Glutamatergic neuron (in vitro differentiated cells): ENCODE results near the gene CALCOCO1. TPM values are rescaled to one million over a fixed set of nuclear protein-coding genes. Genes with fewer than 3 reads are reported as not detected.

Experiments
- DNase-seq: peaks from one replicate; pipeline ENCODE4 v3.0.0; 2022
- H3K27ac Mint-ChIP-seq: one replicate; pipeline ENCODE4 v1.8.0; 2020; ENCODE audit warnings: mild to moderate bottlenecking, mixed read lengths, inconsistent platforms; ENCODE audit not compliant: unreplicated experiment
- H3K27me3 Mint-ChIP-seq: one replicate; pipeline ENCODE4 v1.8.0; 2020; ENCODE audit warnings: mild to moderate bottlenecking, moderate library complexity, mixed read lengths, inconsistent platforms; ENCODE audit not compliant: unreplicated experiment
- H3K36me3 Mint-ChIP-seq: one replicate; pipeline ENCODE4 v1.8.0; 2020; ENCODE audit warnings: mild to moderate bottlenecking, mixed read lengths, inconsistent platforms; ENCODE audit not compliant: unreplicated experiment
- H3K4me1 Mint-ChIP-seq: one replicate; pipeline ENCODE4 v1.8.0; 2020; ENCODE audit warnings: mild to moderate bottlenecking, low read depth, mixed read lengths, inconsistent platforms; ENCODE audit not compliant: unreplicated experiment
- H3K4me3 Mint-ChIP-seq: one replicate; pipeline ENCODE4 v1.8.0; 2020; ENCODE audit warnings: mild to moderate bottlenecking, mixed read lengths, inconsistent platforms; ENCODE audit not compliant: unreplicated experiment
- H3K9me3 Mint-ChIP-seq: one replicate; pipeline ENCODE4 v1.8.0; 2020; ENCODE audit warnings: mild to moderate bottlenecking, moderate library complexity, mixed read lengths, inconsistent platforms; ENCODE audit not compliant: unreplicated experiment
- CTCF ChIP-seq: fragments of 200-600 bp; sonication (generic); IDR thresholded peaks from one replicate; pipeline ENCODE4 v1.5.0; 2021; ENCODE audit not compliant: partially characterized antibody, unreplicated experiment
- long read RNA-seq: library from polyadenylated mRNA; unstranded; transcript quantifications from one replicate; pipeline ENCODE4 v2.0.0, GENCODE V29; 2020; ENCODE audit not compliant: unreplicated experiment
- total RNA-seq: library from RNA; stranded (reverse); fragmentation: NEBNext Ultra II Directional; extraction: Animal tissue kit (Norgen Biotek cat#: 25700); gene quantifications from one replicate; pipeline ENCODE4 v1.2.1, GENCODE V29; 2021; ENCODE audit not compliant: unreplicated experiment

CALCOCO1 gene
- total RNA-seq, result 151 TPM
- long read RNA-seq, transcript CALCOCO1-218 (15 exons, 2,291 nt), result major isoform, 7 of 14 reads
- long read RNA-seq, partial matches to known transcripts, result 2 of 14 reads
- long read RNA-seq, other reads (novel, unspliced or antisense), result 4 of 14 reads

- Mint-ChIP-seq H3K36me3 (peaks cover 7% of the 10 kb centered on the region), H3K27ac (peak within 1 kb of the TSS; percentile 71), H3K27me3 (peaks cover 4% of the 10 kb centered on the region), H3K9me3 (peaks cover 3% of the 10 kb centered on the region), H3K4me3 (peak within 1 kb of the TSS; percentile 97), H3K4me1 (no peaks in the 10 kb centered on the region)
- DNase-seq, result peak; percentile 96
- TF ChIP-seq CTCF, result no peak
Observed at GRCh38 chr12:53727310-53728041, at the start of gene CALCOCO1. Gene CALCOCO1, minus strand, starts transcription at chr12:53727452. Its CDS starts 2,210 bp downstream, at chr12:53725242.

- H3K27ac Mint-ChIP-seq, result no peak overlapping the region
- peaks cover 4% of the 10 kb centered on the region for H3K27me3 Mint-ChIP-seq
- peaks cover 5% of the 10 kb centered on the region for H3K9me3 Mint-ChIP-seq
- no peak for DNase-seq
- H3K36me3 Mint-ChIP-seq, result no peaks in the 10 kb centered on the region
- no peak overlapping the region for H3K4me3 Mint-ChIP-seq
- no peak for TF ChIP-seq CTCF
- H3K4me1 Mint-ChIP-seq, result peaks cover 15% of the 10 kb centered on the region
Observed at GRCh38 chr12:53776872-53777271, 49.6 kb upstream of the CALCOCO1 start.

GRCh38 chr12:53775478-53776145 is 48.4 kb upstream of the CALCOCO1 start:
- Mint-ChIP-seq H3K9me3 (no peaks in the 10 kb centered on the region), H3K4me3 (no peak overlapping the region), H3K27ac (no peak overlapping the region), H3K27me3 (peaks cover 2% of the 10 kb centered on the region), H3K4me1 (peaks cover 3% of the 10 kb centered on the region), H3K36me3 (no peaks in the 10 kb centered on the region)
- DNase-seq, result no peak
- TF ChIP-seq CTCF, result no peak

GRCh38 chr12:53770281-53770680 is 43.0 kb upstream of the CALCOCO1 start:
- H3K9me3 Mint-ChIP-seq, result peaks cover 2% of the 10 kb centered on the region
- no peak overlapping the region for H3K4me3 Mint-ChIP-seq
- H3K36me3 Mint-ChIP-seq, result no peaks in the 10 kb centered on the region
- H3K27me3 Mint-ChIP-seq, result peaks cover 4% of the 10 kb centered on the region
- DNase-seq, result no peak
- H3K4me1 Mint-ChIP-seq, result peaks cover 5% of the 10 kb centered on the region
- no peak for TF ChIP-seq CTCF
- no peak overlapping the region for H3K27ac Mint-ChIP-seq

GRCh38 chr12:53768976-53769375 is 41.7 kb upstream of the CALCOCO1 start:
- peaks cover 2% of the 10 kb centered on the region for H3K9me3 Mint-ChIP-seq
- H3K4me1 Mint-ChIP-seq, result peaks cover 5% of the 10 kb centered on the region
- H3K27ac Mint-ChIP-seq, result no peak overlapping the region
- no peak for DNase-seq
- TF ChIP-seq CTCF, result no peak
- no peaks in the 10 kb centered on the region for H3K36me3 Mint-ChIP-seq
- H3K27me3 Mint-ChIP-seq, result peaks cover 4% of the 10 kb centered on the region
- H3K4me3 Mint-ChIP-seq, result no peak overlapping the region
